HPDE6-E6E7 (cell line): ENCODE results near the gene EBF4.
"Not testable (repeated sequence)": the region's sequence is repeated elsewhere in the genome, so short reads cannot be mapped to it uniquely, and the experiment has no call there.

Experiments
- DNase-seq: peaks from one replicate; pipeline ENCODE4 v3.0.0; 2011; ENCODE audit warnings: missing footprints; ENCODE audit errors: extremely low spot score

Gene EBF4

DNA sequence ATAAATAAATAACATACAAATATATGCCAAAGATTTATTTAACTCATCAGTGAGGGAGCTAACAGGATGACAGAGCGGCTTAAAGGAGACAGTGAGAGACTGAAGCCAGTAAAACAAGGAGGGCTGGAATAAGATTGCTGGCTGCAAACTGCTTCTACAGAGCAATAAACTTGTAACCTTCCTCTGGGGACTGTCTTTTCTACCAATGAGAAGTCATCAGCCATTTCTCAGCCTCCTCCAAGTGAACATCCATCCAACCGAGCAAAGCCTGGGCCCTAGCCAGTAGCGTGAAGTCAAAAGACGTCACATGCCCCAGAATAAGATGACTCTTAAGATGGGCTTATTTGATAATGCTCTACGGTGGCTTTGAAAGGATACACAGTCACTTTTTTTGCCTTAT, 65.4 kb downstream of the EBF4 start:
- no peak for DNase-seq

DNA sequence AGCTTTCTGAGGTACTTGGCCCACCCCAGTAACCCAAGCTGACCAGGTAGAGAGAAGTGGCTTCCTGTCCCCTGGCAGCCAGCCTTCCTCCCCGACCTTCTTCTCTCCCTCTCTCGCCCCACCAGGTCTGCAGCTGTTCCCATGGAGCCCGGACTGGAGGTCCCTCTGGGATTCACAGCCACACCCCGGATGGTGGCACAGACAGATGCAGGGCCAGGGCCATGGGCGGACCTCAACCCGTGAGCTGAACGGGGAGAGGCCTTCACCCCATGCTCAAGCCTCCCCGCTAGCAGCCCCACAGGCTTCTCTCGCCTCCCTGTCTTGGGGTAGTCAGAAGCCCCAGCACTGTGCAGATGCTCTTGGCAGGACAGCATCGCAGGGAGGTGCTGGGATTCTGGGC, 66.6 kb downstream of the EBF4 start:
- DNase-seq = no peak

DNA sequence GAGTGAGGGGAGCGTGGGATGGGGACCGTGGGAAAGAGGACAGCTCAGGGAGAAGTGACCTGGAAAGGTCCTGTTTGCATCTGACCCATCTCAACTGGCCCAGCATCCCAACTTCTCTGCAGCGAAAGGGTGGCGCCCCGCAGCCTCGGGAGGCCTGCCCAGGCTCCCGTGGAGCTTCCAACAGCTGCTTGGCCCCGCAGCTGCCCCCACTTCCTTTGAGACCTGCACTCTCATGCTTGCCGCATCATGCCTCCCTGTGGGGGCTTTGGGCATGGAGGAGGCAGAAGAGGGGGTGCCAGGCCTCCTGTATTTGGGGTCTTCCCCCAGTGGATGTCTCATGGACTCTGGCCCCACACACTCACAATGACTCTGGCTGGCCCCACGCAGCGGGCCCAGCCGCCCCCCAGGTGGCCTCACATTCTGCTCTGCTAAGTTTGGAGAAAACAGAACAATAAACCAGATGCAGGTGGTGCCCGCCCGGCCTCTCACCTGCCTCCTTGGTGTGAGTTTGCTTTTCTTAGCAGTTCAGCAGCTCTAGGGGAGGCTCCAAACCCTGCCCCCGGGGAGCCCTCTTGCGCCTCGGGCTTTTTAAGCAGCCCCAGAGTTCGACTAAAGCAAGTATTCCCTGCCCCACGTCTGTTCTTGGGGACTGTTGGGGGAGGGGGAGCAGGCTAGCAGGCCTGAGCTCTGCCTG, 67.2 kb downstream of the EBF4 start:
- DNase-seq = no peak

DNA sequence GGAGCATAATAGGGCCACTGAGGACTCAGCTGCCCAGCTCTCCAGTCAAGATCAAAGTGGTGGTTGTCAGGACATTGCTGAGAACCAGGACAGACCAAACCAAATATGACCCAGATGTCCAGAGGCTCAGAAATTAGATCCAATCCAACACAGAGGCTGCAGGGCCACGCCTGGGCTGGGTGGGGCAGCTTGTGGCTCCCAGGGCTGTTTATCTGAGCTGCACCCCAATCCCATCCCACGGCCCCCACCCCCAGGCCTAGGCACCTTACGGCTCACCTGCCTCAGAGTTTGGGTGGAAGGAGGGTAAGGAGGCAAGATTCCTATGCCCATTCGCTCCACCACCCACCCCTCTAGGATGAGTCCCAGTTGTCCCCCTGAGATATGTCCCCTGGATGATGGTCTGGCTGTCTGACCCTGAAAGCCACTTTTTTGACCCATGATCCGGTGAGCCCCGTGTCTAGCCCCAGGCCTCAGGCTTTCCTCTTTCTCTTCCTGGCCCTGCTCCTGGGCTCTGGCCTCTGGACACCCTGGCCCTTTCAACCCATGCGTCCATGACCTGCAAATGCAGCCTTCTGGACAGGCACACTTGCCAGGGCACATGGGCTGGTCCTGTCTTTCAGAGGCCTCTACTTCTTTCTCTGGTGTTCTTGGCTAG, 67.8 kb downstream of the EBF4 start:
- no peak for DNase-seq

DNA sequence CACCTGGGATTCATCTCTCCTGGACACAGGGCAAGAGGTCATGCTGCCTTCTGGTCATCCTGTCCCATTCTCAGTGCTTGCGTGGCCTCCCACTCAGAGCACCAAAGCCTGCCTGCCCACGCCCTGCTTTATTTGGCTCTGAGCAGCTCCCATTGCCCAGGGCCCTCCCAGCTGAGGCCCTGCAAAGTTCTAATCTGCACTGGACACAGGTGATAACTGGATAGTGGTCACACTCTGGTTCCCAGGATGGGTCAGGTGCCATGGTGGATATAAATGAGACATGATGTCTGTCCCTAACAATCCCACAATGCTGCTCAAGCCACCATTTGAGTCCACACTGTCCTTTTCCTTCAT, 68.3 kb downstream of the EBF4 start:
- DNase-seq = no peak

DNA sequence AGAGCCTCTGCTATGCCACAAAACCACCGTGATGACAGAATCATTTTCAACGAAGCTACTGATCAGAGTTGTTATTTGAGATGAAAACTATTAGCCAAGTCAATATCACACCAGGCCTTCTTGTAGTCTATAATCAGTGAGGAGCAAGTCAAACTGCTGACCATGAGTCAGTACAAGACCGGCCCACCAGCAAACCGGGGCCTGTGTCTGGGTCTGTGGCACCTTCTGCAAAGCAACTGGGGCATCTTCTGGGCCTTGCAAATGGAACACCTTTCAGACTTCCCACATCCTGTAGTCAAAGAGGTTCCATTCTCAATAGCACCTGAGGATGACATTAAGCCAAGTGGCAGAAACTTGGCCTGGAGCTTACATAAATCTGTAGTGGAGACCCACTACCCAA, 69.3 kb downstream of the EBF4 start:
- no peak for DNase-seq

DNA sequence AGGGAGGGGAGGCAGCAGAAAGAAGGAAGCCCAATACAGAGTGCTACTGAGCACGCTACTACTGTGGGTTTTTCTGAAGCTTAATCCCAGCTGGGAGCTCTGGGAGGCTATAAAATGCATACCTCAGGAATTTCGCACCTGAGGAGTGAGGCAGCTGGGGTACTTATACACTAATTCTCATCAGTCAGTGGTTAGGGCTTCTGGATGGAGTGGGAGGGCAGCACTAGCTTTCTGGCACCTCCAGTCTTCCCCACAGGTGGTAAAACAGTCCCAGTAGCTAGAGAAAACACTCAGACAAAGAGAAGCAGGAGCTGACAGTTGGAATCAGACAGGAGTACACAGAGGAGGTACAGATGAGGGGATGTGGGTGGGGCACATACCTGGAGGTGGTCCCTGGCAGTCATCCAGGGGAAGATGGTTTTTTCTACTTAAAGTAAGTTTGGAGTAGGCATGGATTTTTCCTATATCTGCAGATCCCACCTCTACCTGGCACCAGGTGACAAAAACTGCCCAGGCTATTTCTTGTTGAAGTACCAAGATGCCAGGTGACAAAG, 70.1 kb downstream of the EBF4 start:
- no peak for DNase-seq

DNA sequence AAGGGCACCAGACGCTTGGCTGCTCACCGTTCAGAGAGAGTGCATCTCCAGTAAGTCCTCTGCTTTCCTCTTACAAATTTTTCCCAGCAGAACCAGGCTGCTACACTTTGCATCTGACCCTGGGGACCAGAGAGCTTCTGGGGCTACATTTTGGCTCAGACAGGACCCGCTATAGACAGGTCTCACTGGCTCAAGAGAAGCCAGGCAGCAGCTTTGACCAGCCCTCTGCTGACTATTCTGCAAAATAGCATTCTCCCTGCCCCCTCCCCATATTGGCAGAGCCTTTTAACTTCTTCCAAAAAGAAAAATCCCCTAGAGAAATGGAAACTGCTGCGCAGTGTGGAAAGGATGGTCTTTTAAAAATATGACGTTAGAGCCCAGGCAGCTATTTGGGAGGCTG, 70.6 kb downstream of the EBF4 start:
- no peak for DNase-seq

DNA sequence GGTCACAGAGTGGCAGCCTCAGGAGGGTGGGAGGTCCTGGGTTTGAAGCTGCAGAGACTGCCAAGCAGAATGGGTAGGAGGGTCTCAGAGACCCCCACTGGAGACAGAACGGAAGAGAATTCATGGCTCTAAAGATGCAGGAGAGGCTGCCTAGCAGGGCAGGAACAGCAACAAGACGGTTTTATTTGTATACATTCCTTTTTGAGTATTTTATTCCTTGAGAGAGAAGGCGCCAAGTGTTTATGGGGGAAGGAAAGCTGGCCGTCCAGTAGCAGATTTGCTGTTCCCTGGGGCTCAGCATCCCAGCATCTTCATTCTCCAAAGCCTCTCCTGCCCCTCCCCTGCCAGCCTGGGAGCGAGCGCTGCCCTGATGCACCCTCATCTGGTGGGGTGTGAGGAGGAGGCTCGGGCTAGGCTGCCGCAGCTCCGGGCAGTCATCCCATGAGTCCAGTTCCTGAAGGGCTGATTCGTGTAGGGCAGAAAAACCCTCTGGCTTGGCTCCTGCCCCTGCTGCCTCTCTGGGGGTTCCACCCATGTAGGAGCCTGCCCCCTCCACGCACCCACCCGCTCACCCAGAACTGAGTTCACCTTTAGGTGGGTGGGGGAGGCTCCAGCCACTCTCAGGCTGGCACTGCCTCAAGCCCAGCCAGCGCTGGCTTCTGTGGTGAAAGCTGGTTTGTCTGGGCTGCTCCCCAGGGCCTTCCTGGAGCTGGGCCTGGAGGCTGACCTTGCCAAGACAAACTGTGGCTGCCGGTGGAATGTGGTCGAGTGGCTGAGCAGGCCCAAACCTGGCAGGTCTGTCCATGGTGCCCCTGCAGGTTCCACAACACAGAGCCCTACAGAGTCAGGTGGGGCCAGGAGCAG, 75.4 kb downstream of the EBF4 start:
- peak; percentile 90 for DNase-seq

DNA sequence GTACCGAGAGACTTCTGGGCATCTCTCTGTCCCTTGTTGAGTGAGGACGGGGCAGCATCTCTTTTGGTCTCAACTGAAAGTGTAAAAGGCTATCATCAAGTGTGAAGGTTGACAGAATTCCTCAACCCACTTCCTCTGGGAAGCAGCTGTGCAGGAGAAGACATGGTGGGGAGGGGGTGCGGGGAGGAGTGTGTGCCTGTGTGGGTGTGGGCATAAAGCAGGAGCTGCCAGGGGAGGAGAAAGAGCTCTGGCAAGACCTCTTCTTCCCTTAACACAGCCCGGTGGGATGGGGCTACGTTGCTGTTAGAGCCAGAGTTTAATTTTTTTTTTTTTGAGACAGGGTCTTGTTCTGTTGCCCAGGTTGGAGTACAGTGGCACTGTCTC, 76.0 kb downstream of the EBF4 start:
- DNase-seq = no peak

DNA sequence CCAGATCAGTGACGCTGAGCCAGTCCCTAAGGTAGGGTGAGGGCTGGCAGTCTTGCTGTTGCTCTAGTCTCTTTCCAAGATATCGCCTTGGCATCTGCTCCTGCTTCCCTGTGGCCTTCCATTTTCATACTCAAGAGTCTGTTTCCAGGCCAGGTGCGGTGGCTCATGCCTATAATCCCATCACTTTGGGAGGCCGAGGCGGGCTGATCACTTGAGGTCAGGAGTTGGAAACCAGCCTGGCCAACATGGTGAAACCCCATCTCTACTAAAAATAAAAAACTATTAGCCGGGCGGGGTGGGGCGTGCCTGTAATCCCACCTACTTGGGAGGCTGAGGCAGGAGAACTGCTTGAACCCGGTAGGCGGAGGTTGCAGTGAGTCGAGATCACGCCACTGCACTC, 77.5 kb downstream of the EBF4 start:
- DNase-seq = not testable (repeated sequence)

DNA sequence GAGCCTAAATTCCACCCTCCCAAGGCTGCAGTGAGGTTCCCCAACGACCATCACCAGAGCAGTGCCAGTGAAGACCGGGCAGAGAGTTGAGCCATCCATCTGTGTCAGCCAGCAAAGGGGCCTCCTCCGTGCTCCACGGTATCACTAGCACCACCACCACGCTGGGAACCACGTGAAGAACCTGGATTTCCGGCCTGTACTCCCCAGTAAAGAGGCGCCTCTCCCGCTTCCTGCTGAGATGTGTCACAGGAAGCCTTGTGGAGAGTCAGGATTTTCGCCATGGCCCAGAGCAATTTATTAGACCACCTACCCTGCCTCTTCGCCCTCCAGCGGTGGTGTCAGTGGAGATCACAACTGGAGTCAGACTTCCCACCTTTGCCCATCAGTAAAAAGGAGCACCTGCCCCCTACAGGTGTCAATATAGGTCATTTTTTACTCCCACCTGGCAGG, 79.1 kb downstream of the EBF4 start:
- no peak for DNase-seq

DNA sequence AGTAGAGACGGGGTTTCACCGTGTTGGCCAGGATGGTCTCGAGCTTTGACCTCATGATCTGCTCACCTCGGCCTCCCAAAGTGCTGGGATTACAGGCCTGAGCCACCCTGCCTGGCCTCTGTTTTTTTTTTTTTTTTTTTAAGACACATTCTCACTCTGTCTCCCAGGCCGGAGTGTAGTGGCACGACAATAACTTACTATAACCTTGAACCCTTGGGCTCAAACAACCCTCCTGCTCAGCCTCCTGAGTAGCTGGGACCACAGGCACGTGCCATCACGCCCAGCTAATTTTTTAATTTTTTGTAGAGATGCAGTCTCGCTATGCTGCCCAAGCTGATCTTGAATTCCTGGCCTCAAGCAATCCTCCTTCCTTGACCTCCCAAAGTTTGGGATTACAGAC, 81.2 kb downstream of the EBF4 start:
- DNase-seq = no peak

DNA sequence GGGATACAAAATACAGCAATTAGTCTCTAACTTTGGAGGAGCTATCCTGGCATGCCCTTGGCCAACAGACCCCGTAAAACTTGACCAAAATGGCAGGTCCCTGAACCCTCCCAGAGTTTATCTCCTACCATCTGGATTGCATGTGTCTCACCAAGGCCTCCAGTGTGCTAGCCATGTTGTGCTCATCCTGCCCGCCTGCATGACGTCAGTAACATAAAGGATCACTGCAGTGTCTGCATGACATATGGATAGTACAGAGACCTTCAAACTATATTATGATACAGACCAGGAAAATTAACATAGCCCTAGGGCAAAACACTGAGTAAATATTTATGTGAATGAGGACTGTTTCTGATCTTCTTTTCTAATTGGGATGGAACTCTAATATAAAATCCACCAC, 82.6 kb downstream of the EBF4 start:
- DNase-seq = no peak

DNA sequence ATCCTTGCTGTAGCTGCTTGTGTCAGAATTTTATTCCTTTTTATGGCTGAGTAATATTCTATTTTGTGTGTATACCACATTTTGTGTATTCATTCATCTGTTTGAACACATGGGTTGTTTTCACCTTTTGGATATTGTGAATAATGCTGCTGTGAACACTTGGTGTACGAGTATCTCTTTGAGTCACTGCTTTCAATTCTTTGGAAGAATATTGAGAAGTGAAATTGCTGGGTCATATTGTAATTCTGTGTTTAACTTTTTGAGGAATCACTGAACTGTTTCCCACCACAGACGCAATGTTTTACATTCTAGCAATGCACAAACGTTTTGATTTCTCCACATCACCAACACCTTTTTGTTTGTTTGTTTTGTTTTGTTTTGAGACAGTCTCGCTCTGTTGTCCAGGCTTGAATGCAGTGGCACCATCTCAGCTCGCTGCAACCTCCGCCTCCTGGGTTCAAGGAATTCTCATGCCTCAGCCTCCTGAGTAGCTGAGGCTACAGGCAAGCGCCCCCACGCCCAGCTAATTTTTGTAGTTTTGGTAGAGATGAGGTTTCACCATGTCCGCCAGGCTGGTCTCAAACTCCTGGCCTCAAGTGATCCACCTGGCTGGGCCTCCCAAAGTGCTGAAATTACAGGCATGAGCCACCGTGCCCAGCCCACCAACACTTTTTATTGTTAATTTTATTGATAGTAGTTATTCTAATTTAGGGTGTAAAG, 86.2 kb downstream of the EBF4 start:
- DNase-seq = no peak

DNA sequence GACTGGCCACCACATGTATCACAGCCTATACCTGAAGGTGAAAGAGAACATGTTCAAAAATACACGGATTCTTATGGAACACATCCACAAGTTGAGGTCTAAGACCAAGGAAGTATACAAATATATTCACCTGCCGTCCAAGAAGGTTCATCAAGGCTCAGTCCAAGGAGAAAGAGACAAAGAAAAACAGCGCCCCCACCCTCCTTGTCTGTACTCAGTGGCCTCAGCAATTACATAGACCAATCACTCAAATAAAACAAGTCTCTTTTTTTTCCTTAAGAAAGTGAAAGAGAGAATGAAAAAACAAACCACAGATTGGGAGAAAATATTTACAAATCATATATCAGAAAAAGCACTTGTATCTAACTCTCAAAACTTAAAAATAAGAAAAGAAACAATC, 88.4 kb downstream of the EBF4 start:
- DNase-seq = no peak

DNA sequence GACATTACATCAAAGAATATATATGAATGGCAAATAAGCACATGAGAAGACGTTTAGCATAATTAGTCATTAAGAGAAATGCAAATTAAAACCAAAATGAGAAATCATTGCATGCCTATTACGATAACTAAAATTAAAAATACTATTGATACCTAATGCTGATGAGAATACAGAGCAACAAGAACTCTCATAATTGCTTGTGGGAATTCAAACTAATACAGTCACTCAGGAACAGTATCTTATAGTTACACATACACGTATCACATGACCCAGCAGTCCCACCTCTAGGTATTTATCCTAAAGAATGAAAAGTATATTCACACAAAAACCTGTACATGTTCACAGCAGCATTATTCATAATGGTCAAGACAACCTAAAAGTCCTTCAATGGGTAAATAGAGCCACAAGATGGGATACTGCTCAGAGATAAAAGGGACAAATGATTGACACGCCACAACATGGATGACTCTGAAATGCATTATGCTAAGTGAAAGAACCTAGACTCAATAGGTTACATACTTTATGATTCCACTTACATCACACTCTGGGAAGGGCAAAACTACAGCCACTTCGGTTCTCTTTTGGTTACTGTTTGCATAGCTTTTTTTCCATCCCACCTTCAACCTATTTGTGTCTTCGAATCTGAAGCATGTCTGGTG, 91.5 kb downstream of the EBF4 start:
- DNase-seq = no peak

DNA sequence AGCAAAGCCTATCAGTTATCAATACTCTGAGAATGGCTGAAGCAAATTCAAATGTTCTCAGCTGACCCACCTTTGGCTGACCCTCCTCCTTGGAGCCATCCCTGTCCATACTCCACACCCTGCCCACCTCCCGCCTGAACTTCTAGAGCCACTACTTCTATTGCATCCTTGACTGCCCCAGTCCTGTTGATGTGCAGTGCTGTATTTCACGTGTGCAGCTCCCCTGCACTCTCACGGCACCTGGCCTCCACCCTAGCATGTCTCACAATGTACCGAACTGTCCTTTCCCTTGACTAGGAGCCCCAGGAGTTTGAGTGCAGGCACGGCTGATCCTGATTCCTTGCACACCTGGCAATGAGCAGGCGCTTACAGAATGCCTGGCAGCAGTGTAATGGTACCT, 100.9 kb downstream of the EBF4 start:
- no peak for DNase-seq

DNA sequence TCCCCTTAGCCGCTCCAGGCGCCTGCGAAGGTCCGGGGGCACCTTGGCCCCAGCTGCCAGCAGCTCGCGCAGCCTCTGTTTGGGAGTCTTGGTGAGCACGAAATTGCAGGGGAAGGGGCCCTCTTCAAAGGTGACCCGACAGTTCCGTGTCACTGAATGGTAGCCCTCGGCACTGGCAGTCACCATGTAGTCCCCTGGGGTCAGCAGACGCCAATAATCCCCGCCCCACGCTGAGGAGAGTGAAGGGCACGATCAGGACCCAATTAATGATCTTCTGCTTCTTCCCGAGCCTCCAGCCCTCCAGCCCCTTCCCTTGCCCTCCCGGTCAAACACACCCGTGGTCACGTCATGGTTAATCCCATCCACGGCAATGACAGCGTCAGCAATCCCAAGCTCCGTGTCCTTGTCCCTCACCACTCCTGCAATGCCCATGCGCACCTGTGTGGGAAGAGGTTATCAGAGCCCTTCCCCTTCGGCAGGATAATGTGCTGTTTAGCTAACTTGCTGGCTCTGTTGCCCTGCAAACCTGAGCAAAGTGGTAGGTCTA, 101.7 kb downstream of the EBF4 start:
- DNase-seq = no peak

DNA sequence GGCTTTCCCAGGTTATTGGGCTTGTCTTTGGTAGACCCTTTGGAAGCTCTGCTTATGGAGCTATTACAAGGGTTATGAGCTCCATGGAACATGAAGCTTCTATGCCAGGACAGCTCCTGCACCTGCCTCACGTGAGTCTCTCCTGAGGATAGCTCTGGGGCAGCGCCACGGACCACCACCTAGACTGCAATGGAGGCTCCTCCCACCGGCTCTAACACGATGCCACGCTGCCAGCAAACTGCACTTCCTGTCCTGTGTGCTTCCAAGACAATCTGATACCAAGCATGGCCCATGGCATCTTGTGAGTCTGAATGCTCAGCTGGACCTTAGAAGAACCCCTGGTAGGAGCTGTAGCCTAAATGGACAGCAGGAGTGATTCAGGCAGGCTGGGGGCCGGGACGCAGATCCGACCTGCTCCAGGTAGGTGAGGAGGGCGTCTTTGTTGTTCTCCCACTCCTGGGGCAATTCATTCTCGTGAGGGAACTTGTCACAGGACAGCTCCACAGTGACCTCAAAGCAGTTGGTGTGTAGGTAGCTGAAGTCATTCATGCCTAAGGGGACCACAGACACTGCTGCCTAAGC, 102.4 kb downstream of the EBF4 start:
- DNase-seq = no peak

DNA sequence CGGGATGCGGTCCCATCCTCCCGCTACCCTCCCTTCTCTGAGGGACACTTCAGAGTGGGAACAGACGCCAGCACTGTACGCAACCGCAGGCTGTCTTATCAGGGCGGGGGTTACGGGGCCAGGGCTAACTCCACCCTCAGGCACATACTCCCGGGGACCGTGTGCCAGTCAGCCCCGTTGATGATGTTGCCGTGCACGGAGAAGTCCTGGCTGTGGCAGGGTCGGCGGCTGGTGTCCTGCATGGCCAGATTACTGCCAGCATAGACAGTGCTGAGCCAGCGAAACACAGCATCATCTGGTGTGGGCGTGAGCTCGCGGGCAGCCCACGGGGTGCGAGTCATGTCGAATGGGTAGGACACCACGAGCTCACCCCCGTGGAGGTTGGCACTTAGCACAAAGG, 102.9 kb downstream of the EBF4 start:
- no peak for DNase-seq
